DMS114 treated with DMSO at 0.1 percent for 48 hours (cell line): ENCODE measurements around the gene COL5A1.
"Not testable (repeated sequence)": the region's sequence is repeated elsewhere in the genome, so short reads cannot be mapped to it uniquely, and the experiment has no call there.

Source experiments
- DNase-seq: peaks from one replicate; lab custom pipeline; 2025; ENCODE audit not compliant: unreplicated experiment; lab: John Stamatoyannopoulos, UW

COL5A1 gene

DNA sequence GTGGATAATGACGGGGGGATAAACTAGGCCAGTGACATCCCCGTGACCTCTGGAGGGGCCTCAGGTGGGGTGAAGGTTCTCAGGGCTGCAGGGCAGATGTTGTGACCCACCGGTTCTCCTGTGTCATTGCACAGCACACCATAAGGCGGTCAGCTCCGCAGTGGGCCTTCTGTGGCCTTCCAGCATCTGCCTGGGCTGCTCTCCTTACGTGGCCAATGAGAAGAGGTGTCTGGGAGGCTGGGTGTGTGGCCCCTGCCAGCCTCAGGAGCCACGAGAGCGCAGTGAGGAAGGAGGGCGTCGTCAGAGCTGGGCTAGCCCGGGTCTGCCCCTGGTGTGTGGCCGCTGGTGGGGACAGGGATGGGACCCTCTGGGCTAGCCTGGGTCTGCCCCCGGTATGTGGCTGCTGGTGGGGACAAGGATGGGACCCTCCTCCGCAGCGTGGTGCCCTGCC lies 48.7 kb downstream of the COL5A1 start:
- DNase-seq, result no peak

GRCh38 chr9:134690946-134691694 lies 49.5 kb downstream of the COL5A1 start:
- DNase-seq, result no peak

DNA sequence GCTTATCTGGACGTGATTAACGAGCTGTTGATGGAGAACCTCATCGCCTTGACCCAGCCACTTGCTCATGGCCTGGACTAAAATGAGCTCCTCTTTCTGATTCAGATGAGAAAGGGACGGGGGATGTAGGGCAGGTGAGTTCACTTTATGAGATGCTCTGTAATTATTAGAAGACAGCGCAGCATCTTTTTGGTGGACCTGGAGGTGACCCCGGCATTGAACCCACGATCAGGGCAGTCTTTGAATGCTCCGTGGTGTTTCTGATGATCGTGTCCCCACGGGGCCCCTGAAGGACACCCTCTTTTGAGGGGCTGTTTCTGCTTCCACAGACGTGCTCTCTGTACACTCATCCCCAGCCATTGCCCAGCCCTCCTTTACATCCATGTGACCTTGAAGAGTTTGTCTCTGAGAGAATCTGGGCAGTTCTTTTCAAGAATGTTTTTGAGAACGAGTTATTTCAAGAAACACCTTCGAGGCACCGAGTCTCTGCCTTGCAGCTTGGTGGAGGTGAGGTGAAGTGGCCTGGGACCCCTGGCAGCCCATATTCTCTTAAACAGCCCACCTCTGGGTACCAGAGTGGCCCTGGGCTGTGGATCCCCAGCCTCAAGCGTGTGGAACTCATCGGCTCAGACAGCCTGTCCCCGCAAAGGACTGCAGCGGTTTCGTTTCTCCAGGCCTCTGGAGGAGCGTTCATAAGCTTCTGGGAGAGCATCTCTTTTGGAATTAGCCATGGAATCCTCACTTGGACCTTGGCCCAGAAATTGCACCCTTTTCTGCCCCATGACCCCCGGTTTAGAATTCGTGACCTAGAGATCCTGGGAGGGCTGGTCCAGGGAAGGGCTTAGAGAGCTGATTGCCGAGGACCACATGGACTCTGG lies 50.3 kb downstream of the COL5A1 start:
- DNase-seq, result no peak

DNA sequence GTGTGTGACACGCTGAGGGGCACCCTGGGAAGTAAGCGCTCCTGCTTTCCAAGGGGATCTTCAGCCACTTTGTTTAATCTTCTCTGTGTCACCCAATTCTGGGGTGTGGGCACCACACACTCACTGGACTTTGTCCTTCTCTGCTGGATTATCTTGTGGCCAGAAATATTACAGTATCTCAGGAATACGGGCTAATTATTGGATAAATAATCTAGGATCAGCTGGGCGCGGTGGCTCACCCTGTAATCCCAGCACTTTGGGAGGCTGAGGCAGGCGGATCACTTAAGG lies 50.9 kb downstream of the COL5A1 start:
- DNase-seq, result no peak

- DNase-seq, result no peak
Measured at GRCh38 chr9:134693011-134693410, 51.4 kb downstream of the COL5A1 start.

GRCh38 chr9:134693641-134694367 lies 52.2 kb downstream of the COL5A1 start:
- DNase-seq, result no peak

GRCh38 chr9:134694368-134694665 lies 52.7 kb downstream of the COL5A1 start:
- DNase-seq, result no peak

- no peak for DNase-seq
Measured at GRCh38 chr9:134694714-134695113, 53.1 kb downstream of the COL5A1 start.

DNA sequence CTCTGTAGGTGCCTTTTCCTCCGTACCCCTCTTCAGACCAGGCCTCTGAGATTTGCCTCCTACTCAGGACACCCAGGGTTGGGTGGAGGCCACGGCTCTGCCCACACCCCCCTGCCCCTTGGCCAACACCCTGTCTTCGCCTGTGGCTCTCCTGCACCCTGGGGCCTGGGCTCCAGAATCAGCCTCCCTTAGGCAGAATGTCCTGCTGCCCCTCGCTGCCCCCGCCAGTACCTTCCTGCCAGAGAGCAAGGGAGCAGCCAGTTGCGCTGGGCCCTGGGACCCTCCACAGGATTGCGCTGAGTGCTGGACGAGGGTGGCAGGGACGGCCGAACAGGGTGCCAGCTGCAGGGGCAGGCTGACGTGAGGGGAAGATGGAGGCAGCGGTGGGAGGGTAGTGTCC lies 53.5 kb downstream of the COL5A1 start:
- DNase-seq, result no peak

- DNase-seq, result no peak
Measured at GRCh38 chr9:134696433-134696832, 54.8 kb downstream of the COL5A1 start.

DNA sequence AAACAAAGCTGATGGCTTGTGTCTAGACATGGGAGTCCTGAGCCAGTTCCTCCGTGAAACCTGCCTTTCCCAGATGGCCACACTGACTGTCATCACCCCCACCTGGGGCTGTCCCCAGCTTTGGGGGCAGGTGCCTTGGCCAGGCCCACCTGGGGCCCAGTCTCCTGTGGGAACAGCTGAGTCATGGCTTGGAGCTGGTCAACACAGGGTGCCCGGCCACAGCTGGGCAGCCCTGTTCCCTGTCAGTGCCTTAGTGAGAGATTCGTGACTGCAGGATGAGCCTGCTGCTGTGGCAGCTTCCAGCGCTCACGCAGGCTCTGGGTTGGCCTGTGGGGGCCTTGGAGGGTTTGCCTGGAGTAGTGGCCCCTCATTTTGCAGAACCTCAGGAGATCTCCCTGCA lies 56.5 kb downstream of the COL5A1 start:
- DNase-seq, result no peak

DNA sequence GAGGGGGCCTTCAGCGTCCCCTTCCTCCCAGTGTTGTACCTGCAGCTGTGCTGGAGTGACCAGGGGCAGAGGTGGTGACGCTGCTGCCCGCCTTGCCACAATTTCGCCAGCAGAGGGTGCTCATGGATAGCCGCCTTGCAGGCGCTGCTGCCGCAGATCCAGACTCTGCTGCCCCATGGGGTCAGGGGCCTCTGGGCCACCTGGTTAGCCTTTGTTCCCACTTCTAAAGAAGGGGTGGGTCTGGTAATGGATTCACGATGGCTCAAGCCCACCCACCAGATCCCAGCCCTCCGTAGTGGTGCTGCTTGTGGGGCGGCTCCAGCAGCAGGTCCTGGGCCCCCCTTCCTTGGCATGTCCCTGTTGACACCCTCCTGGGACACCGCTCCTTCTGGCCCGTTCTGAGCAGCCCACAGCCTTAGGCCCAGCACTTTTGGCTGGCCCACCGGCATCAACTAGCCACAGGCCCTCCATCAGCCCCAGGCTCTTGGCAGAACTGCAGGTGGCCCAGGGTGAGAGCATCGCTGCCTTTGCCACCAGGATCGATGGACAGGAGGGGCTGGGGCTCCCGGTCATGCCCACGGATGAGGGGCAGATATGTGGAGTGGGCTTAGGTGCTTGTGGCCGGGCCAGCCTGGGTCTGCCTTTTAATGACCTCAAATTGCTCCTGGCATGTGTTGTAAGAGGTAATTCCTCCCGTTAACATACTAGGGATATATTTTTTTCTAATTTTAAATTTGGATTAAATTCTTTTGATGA lies 57.2 kb downstream of the COL5A1 start:
- peak; percentile 22 for DNase-seq

DNA sequence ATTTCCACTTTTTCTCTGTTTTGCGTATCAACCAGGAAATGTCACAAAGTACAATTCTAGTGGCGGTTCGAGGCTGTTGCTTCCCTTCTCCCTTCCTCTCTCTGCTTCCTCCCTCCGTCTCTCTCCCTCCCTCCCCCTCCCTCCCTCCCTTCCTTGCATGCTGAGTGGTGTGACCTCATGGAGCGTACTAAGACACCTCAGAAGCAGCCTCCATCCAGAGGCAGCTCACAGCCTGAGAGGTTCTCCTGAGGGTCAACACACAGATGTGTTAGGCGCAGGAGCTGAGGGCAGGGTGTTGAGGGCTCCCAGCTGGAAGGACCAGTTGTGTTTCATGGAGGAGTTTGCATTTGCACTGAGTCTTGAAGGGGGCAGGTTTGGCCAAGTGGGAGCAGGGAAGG lies 57.7 kb downstream of the COL5A1 start:
- DNase-seq, result no peak

DNA sequence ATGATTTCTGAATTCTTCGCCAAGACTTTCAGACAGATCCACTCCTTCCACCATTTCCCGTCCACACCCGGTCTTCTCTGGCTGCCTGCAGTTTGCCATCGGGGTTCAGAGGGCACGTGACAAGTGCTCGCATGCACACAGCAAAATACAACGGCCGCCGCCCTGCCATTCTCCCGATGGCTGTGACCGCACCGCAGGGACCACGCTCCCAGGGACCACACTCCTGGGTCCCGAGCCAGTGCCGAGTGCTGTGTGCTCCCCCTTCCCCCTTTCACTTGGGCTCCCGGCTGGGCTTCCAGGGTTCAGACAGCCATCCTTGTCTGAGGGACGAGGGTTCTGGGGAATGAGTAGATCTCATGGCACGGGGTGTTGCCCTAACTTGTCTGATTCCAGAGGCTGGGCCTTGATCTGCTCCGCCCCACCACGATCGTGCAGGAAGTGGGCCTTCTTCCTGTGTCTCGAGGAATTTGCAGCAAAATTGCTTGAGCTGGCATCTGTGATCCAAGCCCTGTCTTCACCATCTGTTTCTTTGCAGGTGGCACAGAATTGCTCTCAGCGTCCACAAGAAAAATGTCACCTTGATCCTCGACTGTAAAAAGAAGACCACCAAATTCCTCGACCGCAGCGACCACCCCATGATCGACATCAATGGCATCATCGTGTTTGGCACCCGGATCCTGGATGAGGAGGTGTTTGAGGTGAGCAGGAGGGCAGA lies 59.2 kb downstream of the COL5A1 start:
- no peak for DNase-seq

- DNase-seq, result no peak
Measured at GRCh38 chr9:134701581-134702259, 60.1 kb downstream of the COL5A1 start.

GRCh38 chr9:134702291-134702690 lies 60.7 kb downstream of the COL5A1 start:
- no peak for DNase-seq

DNA sequence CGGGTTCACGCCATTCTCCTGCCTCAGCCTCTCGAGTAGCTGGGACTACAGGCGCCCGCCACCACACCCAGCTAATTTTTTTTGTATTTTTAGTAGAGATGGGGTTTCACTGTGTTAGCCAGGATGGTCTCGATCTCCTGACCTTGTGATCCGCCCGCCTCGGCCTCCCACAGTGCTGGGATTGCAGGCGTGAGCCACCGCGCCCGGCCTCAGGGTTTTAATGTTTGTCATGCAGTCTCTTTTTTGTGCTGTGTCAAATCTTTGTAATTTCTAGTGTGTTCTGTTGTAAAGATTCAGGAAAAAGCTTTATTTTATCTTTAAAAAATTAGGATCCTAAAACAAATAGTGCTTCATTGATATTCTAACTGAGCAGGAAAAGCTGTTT lies 62.1 kb downstream of the COL5A1 start:
- not testable (repeated sequence) for DNase-seq

- no peak for DNase-seq
Measured at GRCh38 chr9:134704498-134704897, 62.9 kb downstream of the COL5A1 start.

DNA sequence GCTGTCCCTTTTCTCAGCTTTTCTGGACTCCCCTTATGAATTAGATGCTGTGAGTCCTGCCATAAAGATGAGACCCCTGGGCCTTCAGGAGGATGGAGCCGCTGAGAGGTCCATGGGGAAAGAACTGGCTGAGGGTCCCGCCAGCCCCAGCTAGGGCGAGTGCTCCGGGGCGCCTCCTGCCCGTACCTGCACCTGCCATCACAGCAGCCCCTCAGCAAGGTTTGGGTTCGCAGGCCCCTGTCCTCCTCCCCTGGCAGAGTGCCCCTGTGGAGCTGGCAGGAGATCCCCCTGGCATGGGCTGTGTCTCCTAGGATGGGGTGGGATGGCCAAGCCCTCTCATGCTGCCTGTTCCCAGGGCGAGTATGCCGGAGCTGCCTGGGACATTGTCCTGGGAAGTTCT lies 64.2 kb downstream of the COL5A1 start:
- DNase-seq, result no peak

GRCh38 chr9:134706522-134706921 lies 64.9 kb downstream of the COL5A1 start:
- DNase-seq, result no peak
